Liver (tissue), 9 donors: ENCODE results near the gene CNIH3. TPM values are rescaled to one million over a fixed set of nuclear protein-coding genes. Genes with fewer than 3 reads are reported as not detected.

ENCODE experiments used
- DNase-seq: peaks from one replicate; pipeline ENCODE4 v3.0.0-alpha.2; 2017; ENCODE audit warnings: low spot score
- H3K27ac ChIP-seq, 2 donors: one replicate each; pipeline ENCODE4 v1.7.0; 2013; ENCODE audit warnings: inconsistent platforms in 2 of 2, low read length in 2 of 2, control low read depth in 1 of 2, low read depth in 1 of 2, mild to moderate bottlenecking in 1 of 2
- H3K27me3 ChIP-seq, 4 donors: one replicate each; pipeline versions ENCODE4 v1.6.1 to v1.7.0; 2013; ENCODE audit warnings: low read length in 3 of 4, inconsistent platforms in 1 of 4, mild to moderate bottlenecking in 1 of 4, moderate library complexity in 1 of 4; ENCODE audit not compliant: control insufficient read depth in 4 of 4, insufficient read depth in 4 of 4
- H3K36me3 ChIP-seq, 4 donors: one replicate each; pipeline versions ENCODE4 v1.6.1 to v1.7.0; 2013; ENCODE audit warnings: low read length in 3 of 4, mild to moderate bottlenecking in 3 of 4, low read depth in 1 of 4, moderate library complexity in 1 of 4; ENCODE audit not compliant: control insufficient read depth in 4 of 4, insufficient read depth in 3 of 4
- H3K4me1 ChIP-seq, 4 donors: one replicate each; pipeline versions ENCODE4 v1.6.1 to v1.7.0; 2013; ENCODE audit warnings: low read length in 3 of 4, mild to moderate bottlenecking in 3 of 4, moderate library complexity in 1 of 4; ENCODE audit not compliant: control insufficient read depth in 4 of 4, insufficient read depth in 4 of 4
- H3K4me3 ChIP-seq, 3 donors: one replicate each; pipeline versions ENCODE4 v1.6.1 to v1.7.0; 2013; ENCODE audit warnings: low read length in 3 of 3, control low read depth in 1 of 3, low read depth in 1 of 3, mild to moderate bottlenecking in 1 of 3
- H3K9ac ChIP-seq, 2 donors: one replicate each; pipeline ENCODE4 v1.7.0; 2013; ENCODE audit warnings: low read length in 2 of 2, mild to moderate bottlenecking in 2 of 2, moderate library complexity in 2 of 2, control low read depth in 1 of 2, low read depth in 1 of 2
- H3K9me3 ChIP-seq, 4 donors: one replicate each; pipeline versions ENCODE4 v1.6.1 to v1.7.0; 2013; ENCODE audit warnings: low read length in 3 of 4; ENCODE audit not compliant: control insufficient read depth in 4 of 4
- EGR1 ChIP-seq, 2 donors: IDR thresholded peaks; 2 replicates each; pipeline ENCODE4 v1.6.1; 2016 to 2018; ENCODE audit warnings: antibody characterized with exemption in 2 of 2, low read depth in 2 of 2
- FOXA2 ChIP-seq: IDR thresholded peaks from 2 replicates; pipeline ENCODE4 v1.6.1; 2016; ENCODE audit warnings: antibody characterized with exemption
- GABPA ChIP-seq, 2 donors: IDR thresholded peaks in 1 of 2; conservative IDR thresholded peaks in 1 of 2; 2 replicates each; pipeline ENCODE4 v1.6.1; 2016; ENCODE audit warnings: antibody characterized with exemption in 2 of 2, mild to moderate bottlenecking in 1 of 2, moderate library complexity in 1 of 2
- HNF4G ChIP-seq: IDR thresholded peaks from 2 replicates; pipeline ENCODE4 v1.6.1; 2016; ENCODE audit warnings: antibody characterized with exemption
- JUND ChIP-seq, 2 donors: IDR thresholded peaks; 2 replicates each; pipeline ENCODE4 v1.6.1; 2016; ENCODE audit warnings: antibody characterized with exemption in 2 of 2
- NR2F2 ChIP-seq: IDR thresholded peaks from 2 replicates; pipeline ENCODE4 v1.6.1; 2016; ENCODE audit warnings: antibody characterized with exemption
- RAD21 ChIP-seq, 2 donors: IDR thresholded peaks; 2 replicates each; pipeline ENCODE4 v1.6.1; 2016; ENCODE audit warnings: antibody characterized with exemption in 2 of 2, mild to moderate bottlenecking in 2 of 2
- RXRA ChIP-seq, 2 donors: IDR thresholded peaks; 2 replicates each; pipeline ENCODE4 v1.6.1; 2017 to 2018; ENCODE audit warnings: antibody characterized with exemption in 2 of 2, mild to moderate bottlenecking in 1 of 2
- TAF1 ChIP-seq: conservative IDR thresholded peaks from 2 replicates; pipeline ENCODE4 v1.6.1; 2016; ENCODE audit warnings: antibody characterized with exemption, mild to moderate bottlenecking
- YY1 ChIP-seq: IDR thresholded peaks from 2 replicates; pipeline ENCODE4 v1.6.1; 2016; ENCODE audit warnings: antibody characterized with exemption, mild to moderate bottlenecking
- WGBS: extraction: QIAGEN DNeasy Blood & Tissue Kit; methylation state at CpG from one replicate; pipeline ENCODE4 v1.1.7; 2013; 5-methylcytosine and 5-hydroxymethylcytosine counted together
- polyA plus RNA-seq, 2 donors: library from polyadenylated mRNA; stranded (reverse) in 1 of 2; unstranded in 1 of 2; fragments of 200-250 nt in 1 of 2; fragments of >200 nt in 1 of 2; fragmentation: Nextera tagmentation in 1 of 2; extraction: Ambion mirVana in 1 of 2; gene quantifications; one replicate each; pipeline versions ENCODE4 v1.2.1 to v1.2.3, GENCODE V29; 2013 to 2015
- total RNA-seq, 2 donors: library from RNA; depleted of rRNA; stranded (reverse); fragments of >200 nt; gene quantifications; one replicate each; pipeline ENCODE4 v1.2.3, GENCODE V29; 2014
- TF ChIP-seq, protein P1 (sequence below): IDR thresholded peaks from 2 replicates; pipeline ENCODE4 v1.6.1; 2016; ENCODE audit warnings: antibody characterized with exemption
- TF ChIP-seq, protein P2 (sequence below): IDR thresholded peaks from 2 replicates; pipeline ENCODE4 v1.6.1; 2016; ENCODE audit warnings: antibody characterized with exemption
- TF ChIP-seq, protein P3 (sequence below): IDR thresholded peaks from 2 replicates; pipeline ENCODE4 v1.6.1; 2016; ENCODE audit warnings: antibody characterized with exemption
- donor health status: healthy.
- donor health status: healthy.
- donor health status: healthy.
- donor health status: healthy.
- donor health status: healthy.

Gene CNIH3
- total and polyA plus RNA-seq, 4 donors, result 0.39 to 1.0 (median 0.93) TPM

DNA sequence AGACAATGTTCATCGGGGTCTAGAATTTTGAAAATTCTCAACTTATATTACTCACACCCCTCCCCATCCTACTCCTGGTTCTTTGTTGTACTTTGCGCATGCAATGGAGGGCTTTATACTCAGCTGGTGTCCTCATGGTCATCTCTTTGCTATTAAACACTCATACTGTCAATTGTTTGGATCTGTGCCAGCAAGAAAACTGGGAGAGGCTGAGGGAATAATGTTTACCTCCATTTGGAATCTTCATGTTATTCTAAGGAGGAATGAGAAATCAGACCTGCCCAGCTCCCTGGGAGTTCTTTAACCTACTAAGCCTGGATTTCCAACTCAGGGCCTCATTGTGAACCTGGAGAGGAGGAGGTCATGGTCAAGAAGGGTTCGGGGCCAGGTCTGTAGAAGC lies 169.5 kb downstream of the CNIH3 start:
- H3K4me3 ChIP-seq, result no peak overlapping the region
- no peak overlapping the region for H3K27ac ChIP-seq
- no peaks in the 10 kb centered on the region for H3K36me3 ChIP-seq
- TF ChIP-seq EGR1 (IDR thresholded peaks at IDR 0.05; ENCODE audit: low read depth in 2 of 2) (no peak), RAD21 (IDR thresholded peaks at IDR 0.05) (no peak), TAF1 (no peak), YY1 (no peak), NR2F2 (no peak), HNF4G (no peak)
- TF ChIP-seq, protein P1, sequence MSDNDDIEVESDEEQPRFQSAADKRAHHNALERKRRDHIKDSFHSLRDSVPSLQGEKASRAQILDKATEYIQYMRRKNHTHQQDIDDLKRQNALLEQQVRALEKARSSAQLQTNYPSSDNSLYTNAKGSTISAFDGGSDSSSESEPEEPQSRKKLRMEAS, result no peak
- TF ChIP-seq, protein P2, sequence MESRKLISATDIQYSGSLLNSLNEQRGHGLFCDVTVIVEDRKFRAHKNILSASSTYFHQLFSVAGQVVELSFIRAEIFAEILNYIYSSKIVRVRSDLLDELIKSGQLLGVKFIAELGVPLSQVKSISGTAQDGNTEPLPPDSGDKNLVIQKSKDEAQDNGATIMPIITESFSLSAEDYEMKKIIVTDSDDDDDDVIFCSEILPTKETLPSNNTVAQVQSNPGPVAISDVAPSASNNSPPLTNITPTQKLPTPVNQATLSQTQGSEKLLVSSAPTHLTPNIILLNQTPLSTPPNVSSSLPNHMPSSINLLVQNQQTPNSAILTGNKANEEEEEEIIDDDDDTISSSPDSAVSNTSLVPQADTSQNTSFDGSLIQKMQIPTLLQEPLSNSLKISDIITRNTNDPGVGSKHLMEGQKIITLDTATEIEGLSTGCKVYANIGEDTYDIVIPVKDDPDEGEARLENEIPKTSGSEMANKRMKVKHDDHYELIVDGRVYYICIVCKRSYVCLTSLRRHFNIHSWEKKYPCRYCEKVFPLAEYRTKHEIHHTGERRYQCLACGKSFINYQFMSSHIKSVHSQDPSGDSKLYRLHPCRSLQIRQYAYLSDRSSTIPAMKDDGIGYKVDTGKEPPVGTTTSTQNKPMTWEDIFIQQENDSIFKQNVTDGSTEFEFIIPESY, result no peak
- no peak for DNase-seq
- H3K27me3 ChIP-seq, result no peaks in the 10 kb centered on the region
- H3K9ac ChIP-seq, result no peak overlapping the region
- H3K9me3 ChIP-seq, result no peaks in the 10 kb centered on the region
- H3K4me1 ChIP-seq, result peaks cover 2 to 6% (median 4%) of the 10 kb centered on the region in 4 donors
- WGBS, result 93% methylated on average over 3 of the region's 3 CpGs

DNA sequence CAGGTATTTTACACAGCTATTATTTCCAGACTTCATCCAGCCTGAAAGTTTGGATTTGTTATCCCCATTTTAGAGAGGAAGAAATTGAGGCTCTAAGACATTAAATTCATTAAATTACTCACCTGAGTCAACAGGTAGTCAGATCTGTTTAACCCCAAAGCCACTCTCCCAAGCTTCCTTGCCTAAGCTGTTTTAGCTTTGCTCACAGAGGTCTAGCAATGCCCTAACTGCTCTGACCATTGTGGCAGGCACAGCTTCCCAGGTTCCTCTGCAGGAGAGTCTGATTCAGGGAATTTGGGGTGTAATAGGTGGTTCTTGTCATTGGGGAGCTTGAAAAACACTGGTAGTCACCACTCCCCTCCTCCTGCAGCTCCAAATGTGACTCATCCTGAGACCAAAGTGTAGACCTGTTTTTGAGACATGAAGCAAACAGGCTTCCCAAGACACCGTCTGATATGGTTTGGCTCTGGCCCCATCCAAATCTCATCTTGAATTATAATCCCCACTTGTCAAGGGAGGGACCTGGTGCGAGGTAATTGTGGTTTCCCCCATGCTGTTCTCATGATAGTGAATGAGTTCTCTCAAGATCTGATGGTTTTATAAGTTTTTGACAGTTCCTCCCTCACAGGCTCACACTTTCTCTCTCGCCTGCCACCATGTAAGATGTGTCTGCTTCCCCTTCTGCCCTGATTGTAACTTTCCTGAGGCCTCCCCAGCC lies 170.6 kb downstream of the CNIH3 start:
- Histone ChIP-seq H3K27ac (no peak overlapping the region), H3K36me3 (no peaks in the 10 kb centered on the region)
- 86% methylated on average over 3 of the region's 3 CpGs for WGBS

DNA sequence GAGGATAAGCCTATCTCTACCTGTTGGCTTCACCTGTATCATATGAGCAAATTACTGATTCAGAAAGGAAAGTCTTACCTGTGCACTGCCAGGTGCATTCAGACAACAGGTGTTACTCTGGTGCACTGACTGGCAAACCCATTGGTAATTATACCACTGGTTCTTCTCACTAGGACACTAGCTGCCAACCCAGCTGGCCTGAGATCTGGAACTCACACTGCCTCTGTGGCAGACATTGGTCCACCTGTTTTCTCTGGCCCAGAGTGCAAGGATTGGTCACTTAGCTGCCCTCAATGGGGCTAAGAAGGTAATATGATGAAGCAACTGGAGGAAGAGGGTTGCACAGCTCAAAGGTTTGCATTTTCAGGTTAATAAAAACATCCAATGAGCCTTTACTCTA lies 173.2 kb downstream of the CNIH3 start:
- no peaks in the 10 kb centered on the region for H3K4me1 ChIP-seq
- TF ChIP-seq, protein P3, sequence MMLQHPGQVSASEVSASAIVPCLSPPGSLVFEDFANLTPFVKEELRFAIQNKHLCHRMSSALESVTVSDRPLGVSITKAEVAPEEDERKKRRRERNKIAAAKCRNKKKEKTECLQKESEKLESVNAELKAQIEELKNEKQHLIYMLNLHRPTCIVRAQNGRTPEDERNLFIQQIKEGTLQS, result no peak
- no peak for TF ChIP-seq RXRA (IDR thresholded peaks at IDR 0.05)
- no peak for TF ChIP-seq JUND (IDR thresholded peaks at IDR 0.05)
- TF ChIP-seq EGR1 (IDR thresholded peaks at IDR 0.05; ENCODE audit: low read depth in 2 of 2), result no peak
- no peak for DNase-seq
- H3K27ac ChIP-seq, result no peak overlapping the region
- no peaks in the 10 kb centered on the region for H3K9me3 ChIP-seq
- H3K36me3 ChIP-seq, result no peaks in the 10 kb centered on the region
- H3K9ac ChIP-seq, result no peak overlapping the region
- no peak overlapping the region for H3K4me3 ChIP-seq
- no peaks in the 10 kb centered on the region for H3K27me3 ChIP-seq

More for the DNA sequence above, 170.6 kb downstream of the CNIH3 start:
- TF ChIP-seq FOXA2 (no peak), GABPA (IDR thresholded peaks at IDR 0.05 in 1 of 2, conservative IDR thresholded peaks at IDR 0.05 in 1 of 2) (no peak), HNF4G (no peak)
- H3K27me3 ChIP-seq, result no peaks in the 10 kb centered on the region
- H3K9ac ChIP-seq, result no peak overlapping the region
- no peaks in the 10 kb centered on the region for H3K9me3 ChIP-seq
- peaks cover 2 to 6% (median 4%) of the 10 kb centered on the region in 4 donors for H3K4me1 ChIP-seq
- no peak overlapping the region for H3K4me3 ChIP-seq
- no peak for DNase-seq

Other genes starting within 250 kb of the CNIH3 start
- 100 to 1,000 TPM in 1 of 2 donors, 10 to 100 TPM in 1; 54.0 to 119 TPM for gene WDR26, start 181.5 kb upstream of the CNIH3 start, total RNA-seq
- gene WDR26, start 181.5 kb upstream of the CNIH3 start, polyA plus RNA-seq, result 10 to 100 TPM in 1 of 2 donors, 1 to 10 TPM in 1; 9.4 to 15.8 TPM